GM10266 (cell line): ENCODE results near the gene SCYL2.

Source experiments
- DNase-seq: peaks from one replicate; pipeline ENCODE4 v3.0.0; 2012; ENCODE audit errors: extremely low spot score
- CTCF ChIP-seq: IDR thresholded peaks from 2 replicates; pipeline ENCODE4 v1.5.1; 2012; ENCODE audit warnings: mild to moderate bottlenecking, low read depth; ENCODE audit not compliant: control insufficient read depth, insufficient read depth; ENCODE audit errors: missing control alignments

SCYL2 gene

GRCh38 chr12:100346660-100347059 is 79.7 kb downstream of the SCYL2 start:
- no peak for TF ChIP-seq CTCF
- DNase-seq: no peak

GRCh38 chr12:100348657-100349454 is 81.9 kb downstream of the SCYL2 start:
- DNase-seq: no peak
- peak; percentile 27 for TF ChIP-seq CTCF

GRCh38 chr12:100356644-100357223 is 89.8 kb downstream of the SCYL2 start, which contains the start of gene SLC17A8:
TSS of gene SLC17A8 (plus strand) at chr12:100357074. CDS start at chr12:100357392, 318 bp downstream.
- TF ChIP-seq CTCF: no peak
- no peak for DNase-seq

GRCh38 chr12:100359248-100359647 is 92.3 kb downstream of the SCYL2 start:
- TF ChIP-seq CTCF: no peak
- DNase-seq: no peak

- no peak for TF ChIP-seq CTCF
- no peak for DNase-seq
Observed at GRCh38 chr12:100359822-100360221, 92.8 kb downstream of the SCYL2 start.

GRCh38 chr12:100360450-100360849 is 93.5 kb downstream of the SCYL2 start:
- no peak for DNase-seq
- no peak for TF ChIP-seq CTCF

- TF ChIP-seq CTCF: no peak
- DNase-seq: no peak
Observed at GRCh38 chr12:100364324-100364723, 97.3 kb downstream of the SCYL2 start.
